GM19324 (cell line): ENCODE measurements around the gene ADCK1.
"Not testable (repeated sequence)": the region's sequence is repeated elsewhere in the genome, so short reads cannot be mapped to it uniquely, and the experiment has no call there.

Experiments used
- ATAC-seq: cut with Tn5 transposase; IDR thresholded peaks from one replicate; pipeline ENCODE4 v1.9.1; 2021; ENCODE audit warnings: mild to moderate bottlenecking, moderate library complexity; ENCODE audit not compliant: unreplicated experiment, low FRiP score

The ADCK1 gene

GRCh38 chr14:77892890-77893484, 93.1 kb downstream of the ADCK1 start:
- no peak for ATAC-seq

GRCh38 chr14:77897374-77897773, 97.5 kb downstream of the ADCK1 start:
- ATAC-seq = no peak

DNA sequence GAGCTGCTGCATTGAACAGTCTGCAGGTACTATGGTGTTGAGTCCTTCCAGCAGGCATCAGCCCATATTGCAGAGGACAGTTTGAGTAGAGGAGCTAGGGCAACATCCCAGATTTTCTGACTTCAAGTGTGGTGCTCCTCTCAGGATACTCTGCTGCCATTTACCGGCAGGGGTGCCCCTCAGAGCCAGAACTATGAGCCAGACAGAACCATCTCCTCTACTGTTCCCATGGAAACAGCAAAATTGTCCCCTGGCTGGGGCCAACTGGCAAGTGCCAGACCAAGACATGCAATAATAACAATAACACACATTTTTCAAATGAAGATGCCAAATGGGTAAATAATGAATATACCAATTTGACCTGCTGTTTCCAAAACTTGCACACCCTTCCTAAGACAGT, 102.9 kb downstream of the ADCK1 start:
- no peak for ATAC-seq

GRCh38 chr14:77903221-77903620, 103.3 kb downstream of the ADCK1 start:
- no peak for ATAC-seq

GRCh38 chr14:77903937-77904617, 104.2 kb downstream of the ADCK1 start:
- ATAC-seq = no peak

GRCh38 chr14:77906446-77906845, 106.5 kb downstream of the ADCK1 start:
- ATAC-seq = no peak

DNA sequence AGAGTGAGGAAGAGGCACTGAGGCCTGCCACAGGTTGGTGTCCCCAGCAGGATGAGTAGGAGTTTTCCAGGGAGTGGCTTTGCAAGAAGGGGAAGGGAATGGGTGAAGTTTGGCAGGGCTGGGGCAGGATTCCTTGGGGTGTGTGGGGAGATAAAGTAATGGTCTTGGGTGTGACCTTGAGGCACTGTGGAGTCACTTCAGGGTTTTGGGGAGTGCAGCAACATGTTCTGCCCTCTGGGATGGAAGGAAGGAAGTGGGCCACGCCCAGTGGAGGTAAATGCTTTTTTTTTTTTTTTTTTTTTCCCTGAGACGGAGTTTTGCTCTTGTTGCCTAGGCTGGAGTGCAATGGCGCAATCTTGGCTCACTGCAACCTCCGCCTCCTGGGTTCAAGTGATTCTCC, 108.9 kb downstream of the ADCK1 start:
- no peak for ATAC-seq

DNA sequence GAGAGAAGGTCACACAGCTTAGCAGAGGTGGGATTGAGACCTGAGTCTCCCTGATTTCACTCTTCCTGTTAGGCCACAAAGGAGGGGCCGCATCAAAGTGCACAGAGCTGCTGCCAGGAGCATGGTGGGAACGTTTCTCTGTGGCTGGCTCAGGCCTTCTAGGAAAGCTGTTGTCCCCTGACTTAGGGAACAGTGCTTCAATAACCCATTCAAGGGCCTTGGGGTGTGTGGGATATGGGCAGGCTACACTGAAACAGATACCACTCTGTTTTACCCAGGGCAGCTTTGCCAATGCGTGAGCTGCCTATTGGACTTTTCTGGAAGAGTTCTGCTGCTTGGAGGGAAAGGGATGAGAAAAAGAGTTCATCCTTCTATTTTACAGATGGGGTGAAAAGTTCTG, 110.0 kb downstream of the ADCK1 start:
- no peak for ATAC-seq

GRCh38 chr14:77910506-77910905, 110.6 kb downstream of the ADCK1 start:
- no peak for ATAC-seq

- ATAC-seq = no peak
Measured at GRCh38 chr14:77911356-77911755, 111.4 kb downstream of the ADCK1 start.

DNA sequence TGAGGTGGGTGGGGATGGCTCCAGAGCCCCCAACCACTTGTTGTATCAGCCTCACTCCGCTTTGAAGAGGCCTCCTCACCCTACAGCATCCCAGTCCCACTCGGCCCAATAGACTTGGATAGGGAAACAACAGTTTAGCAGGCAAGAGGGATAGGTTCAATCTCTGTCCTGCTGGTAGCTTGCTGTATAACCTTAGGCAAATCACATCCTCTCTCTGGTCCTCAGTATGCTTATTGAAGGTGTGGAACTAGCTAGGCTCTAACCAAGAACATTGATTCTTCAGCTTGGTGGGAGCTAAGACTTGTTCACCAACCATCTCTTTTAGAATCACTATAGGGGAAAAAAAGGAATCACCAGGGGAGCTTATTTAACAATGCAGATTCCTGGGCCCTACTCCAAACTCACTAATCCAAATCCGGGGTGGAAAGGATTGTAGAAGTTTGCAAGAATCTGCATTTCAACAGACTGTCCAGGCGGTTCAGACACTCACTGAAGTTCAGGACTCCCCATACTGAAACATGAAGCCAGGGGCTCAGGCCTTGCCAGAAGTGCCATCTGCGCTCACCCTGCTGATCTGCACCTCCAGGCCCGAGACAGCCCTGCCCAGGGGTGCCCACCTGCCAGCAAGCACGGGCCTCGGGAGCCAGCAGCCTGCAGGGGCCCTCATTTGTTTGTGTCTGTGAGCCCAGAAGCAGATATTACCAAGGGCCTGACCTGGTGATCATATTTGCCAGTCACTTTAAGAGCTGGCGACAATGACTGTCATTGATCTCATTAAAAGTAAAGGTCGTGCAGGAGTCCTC, 113.0 kb downstream of the ADCK1 start:
- no peak for ATAC-seq

- no peak for ATAC-seq
Measured at GRCh38 chr14:77914073-77914721, 114.3 kb downstream of the ADCK1 start.

DNA sequence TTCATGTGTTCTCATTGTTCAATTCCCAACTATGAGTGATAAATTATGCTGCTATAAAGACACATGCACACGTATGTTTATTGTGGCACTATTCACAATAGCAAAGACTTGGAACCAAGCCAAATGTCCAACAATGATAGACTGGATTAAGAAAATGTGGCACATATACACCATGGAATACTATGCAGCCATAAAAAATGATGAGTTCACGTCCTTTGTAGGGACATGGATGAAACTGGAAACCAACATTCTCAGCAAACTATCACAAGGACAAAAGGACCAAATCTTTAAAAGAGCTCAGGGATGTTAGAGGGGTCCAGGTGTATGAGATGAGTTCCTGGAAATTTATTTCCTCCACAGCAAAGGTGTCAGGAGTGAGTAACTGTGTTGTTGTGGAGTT, 115.5 kb downstream of the ADCK1 start:
- ATAC-seq = not testable (repeated sequence)

- ATAC-seq = no peak
Measured at GRCh38 chr14:77917491-77918201, 117.7 kb downstream of the ADCK1 start.

GRCh38 chr14:77918448-77918847, 118.5 kb downstream of the ADCK1 start:
- ATAC-seq = no peak

- no peak for ATAC-seq
Measured at GRCh38 chr14:77920312-77920711, 120.4 kb downstream of the ADCK1 start.

GRCh38 chr14:77921818-77922217, 121.9 kb downstream of the ADCK1 start:
- no peak for ATAC-seq

DNA sequence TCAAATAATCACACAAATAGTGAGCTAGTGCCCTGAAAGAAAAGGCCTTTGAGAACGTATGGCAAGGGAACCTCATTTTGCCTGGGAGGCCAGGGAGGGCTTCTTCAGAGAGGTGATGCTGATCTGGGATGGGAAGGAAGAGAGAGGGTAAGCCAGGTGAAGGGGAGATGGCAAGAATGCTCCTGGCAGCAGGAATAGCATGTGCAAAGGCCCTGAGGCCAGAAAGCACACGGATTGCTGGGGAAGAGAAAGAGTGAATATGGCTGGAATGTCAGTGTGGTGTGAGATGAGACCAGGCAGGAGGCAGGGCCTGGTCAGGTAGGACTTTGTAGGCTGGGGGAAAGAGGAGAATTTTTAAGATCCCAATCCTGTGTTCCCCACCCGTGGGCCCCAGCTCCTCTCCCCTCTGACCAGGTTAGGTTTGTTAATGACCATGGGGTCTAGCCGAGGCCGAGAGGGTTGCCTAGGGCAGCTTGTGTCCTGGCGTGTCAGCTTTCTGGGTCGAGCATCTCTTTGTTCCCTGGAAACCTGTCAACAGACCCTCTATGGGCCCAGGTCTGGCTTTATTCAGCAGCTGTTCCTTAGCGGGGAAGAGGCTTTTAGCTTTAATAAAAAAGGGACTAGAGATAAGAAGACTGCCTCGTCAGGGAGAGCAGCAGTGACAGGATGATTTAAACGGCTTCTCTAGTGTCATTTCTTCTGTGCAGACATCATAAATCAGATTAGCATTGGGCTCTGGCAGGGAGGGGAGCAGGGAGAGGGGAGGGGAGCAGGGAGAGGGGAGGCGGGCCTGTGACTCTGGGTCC, 123.4 kb downstream of the ADCK1 start:
- no peak for ATAC-seq

GRCh38 chr14:77924141-77924948, 124.4 kb downstream of the ADCK1 start:
- no peak for ATAC-seq
